Measurements from ENCODE around the gene NEUROD6.

The NEUROD6 gene

DNA sequence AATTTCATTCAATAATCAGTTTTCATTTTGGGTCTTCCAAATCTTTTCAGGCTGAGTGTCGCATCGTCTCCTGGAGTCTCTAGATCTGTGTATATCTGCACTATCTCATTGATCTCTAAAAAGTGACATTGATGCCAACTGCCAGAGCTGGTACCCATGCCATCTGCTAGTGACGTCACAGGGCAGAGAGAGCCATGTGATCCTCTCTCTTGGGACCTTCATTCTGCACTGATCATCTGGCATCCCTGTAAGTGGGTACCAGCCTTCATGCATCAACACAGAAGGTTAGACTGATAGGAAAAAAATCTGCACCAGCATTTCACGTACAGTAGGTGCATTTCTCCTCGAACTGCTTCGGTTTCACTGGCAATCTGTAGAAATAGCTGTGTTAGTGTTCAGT is at the start of gene NEUROD6:
Gene NEUROD6 (minus strand): TSS at position 124 of the 400 bp plus-strand sequence. CDS start 1,458 bp downstream, outside the sequence.
- DNase-seq, result no peak

DNA sequence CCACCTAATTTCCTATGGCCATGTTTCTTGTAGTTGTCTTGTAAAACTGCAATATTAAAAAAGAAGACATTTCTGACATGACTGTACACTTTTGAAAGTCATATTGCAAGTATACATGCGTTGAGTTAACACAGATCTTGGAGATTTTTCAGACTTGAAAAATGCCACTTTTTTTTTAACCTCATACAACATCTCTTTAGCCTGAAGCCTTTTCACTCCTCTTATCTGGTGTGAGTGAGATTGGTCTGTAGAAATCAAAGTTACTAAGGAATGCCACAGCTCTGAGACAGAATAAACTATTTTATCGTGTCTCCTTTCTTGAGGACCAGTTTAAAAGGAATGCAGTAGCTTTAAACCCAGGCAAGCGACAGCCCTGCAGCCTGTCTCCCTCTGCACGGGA is 43.9 kb upstream of the NEUROD6 start:
- no peak for DNase-seq

DNA sequence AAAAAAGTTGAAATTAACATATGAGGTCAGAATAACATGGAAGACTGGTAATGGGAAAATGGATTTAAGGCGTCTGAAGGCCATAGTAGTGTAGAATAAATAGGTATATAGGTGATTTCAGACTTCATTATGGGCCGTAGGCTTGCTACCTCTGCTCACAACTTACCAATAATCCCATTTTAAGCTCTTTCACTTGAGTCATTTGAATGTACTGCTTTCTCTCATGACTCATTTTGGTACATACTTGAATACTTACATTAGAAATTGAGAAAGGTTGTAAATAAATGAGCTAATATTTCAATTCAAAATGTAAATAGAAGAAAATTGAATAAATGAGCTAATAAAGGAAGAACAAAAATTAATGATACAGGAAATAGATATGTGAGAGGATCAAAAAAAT is 42.2 kb upstream of the NEUROD6 start:
- no peak for DNase-seq

DNA sequence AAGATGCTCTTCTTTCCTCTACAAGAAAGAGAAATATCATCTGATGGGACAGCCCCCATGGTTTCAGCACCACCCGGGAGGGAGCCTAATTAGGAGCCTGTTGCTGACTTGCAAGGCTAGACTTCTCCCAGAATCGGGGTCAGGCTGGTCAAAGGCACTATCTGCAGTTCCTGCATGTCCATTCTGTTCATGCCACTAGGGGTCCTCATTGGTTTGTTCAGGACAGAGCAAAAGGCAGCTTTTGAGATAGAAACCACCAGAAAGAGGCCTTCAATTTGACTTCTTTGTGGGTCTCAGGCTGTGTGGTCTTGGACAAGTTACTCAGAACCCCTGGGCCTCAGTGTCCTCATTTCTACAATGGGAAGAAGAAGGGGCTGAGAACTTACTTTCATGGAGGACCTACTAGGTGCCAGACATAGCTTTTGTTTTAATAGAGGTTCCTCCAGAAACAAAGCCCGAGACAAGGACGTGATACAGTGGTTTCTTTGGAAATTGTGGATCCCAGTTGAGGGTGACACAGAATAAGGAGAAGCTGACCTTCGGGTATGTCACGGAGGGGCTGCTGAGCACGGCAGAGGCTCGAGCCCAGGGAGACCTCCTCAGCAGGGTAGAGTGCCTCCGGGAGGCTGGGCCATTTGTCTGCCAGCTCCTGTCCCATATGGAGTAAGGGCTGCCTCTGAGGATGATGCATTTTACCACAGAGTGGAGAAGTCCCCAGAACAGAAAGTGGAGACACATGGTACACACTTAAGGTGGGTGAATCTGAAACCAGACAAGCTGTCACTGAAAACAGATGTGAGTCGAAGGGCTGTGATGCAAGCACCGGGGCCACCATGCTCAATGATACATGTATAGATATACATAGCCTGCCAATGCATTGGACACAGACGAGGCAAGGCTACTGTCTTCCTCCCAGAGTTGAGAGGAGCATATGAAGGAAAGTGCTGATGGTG is 33.1 kb upstream of the NEUROD6 start:
- peak; percentile 21 for DNase-seq

DNA sequence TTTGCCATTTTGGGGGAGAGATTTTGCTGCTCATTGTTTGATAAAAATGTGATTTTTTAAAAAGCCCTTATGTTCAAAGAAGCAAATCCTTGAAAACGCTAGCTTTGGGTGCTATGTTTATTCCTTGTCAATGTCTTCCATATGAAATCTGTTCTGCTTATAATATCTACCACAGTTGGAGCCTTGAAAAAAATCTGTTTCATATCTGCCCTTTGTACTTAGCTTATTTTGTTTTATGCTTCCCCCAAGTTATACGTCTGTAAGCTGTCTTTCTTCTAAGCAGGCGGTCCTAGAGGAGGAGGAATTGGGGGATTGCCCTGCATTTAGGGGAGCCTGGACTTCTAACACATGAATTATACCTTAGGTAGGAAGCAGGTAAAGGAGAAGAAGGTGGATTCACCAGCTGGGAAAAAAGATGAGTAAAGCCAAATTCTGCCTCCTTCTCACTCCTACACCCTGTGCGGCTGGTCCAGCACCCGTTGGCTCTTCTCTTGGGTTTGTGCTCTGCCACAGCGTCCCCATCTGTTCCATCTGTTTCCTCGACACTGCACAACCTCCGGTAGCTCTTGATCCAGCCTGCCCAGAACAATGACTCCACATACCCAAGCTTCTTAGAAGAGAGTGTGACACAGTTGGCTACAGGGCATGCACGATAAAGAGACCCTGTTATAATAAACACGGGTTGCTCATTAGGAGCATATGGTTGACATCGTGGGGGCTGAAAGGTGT is 31.9 kb upstream of the NEUROD6 start:
- no peak for DNase-seq

DNA sequence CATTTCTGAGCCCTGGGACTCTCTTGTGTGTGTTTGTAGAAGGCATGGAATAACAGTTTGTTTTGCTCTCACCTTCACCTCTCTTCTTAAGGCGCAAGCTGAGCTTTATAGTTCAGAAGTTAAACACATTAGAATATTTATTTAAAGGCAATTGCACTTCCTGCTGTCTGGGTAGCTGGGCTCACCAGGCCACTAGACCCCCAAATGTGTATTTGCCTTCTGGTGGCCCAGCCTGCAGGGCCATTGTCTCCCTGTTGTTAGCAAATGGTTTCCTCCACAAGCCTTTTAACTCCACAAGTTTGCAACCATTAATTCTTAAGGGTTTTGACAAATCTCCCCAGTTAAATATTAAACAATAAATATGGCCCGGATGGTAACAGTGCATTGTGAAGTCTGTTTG is 31.1 kb upstream of the NEUROD6 start:
- no peak for DNase-seq

DNA sequence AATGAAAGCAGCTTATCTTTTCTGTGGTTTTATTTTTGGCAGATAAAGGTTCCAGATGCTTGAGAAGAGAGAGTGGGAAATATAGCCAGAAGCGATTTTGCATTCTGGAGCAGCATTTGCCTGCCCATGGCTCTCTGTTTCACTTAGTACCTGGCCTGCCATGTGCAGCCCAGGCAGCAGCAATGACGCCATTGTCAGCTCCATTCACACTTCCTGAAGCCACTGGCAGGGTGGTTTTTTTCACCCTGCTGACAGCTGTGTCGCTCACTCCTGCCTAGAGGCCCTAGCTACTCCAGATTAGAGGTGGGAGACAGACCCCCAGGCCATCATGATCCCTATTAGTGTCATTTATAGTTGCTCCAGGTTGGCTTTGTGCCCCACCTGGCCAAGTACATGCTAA is 30.1 kb upstream of the NEUROD6 start:
- DNase-seq, result no peak

DNA sequence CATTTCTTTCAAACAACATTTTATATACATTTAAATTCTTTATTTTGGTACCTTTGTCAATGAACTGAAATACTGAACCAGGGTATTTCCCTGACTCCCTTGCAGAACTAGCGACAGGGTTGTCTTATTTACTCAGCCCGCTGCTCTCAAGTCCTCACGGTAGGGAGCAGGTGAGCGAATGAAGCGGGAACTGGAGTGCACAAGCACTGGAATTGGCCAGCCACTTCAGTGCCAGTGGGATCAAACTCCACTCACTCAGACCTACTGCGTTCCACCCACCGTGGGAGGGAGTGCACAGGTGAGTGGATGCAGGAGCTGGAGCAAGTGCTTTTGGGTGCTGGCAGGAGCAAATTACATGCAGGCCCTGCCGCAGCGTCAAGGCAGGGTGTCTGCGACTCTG is 28.1 kb upstream of the NEUROD6 start:
- no peak for DNase-seq

DNA sequence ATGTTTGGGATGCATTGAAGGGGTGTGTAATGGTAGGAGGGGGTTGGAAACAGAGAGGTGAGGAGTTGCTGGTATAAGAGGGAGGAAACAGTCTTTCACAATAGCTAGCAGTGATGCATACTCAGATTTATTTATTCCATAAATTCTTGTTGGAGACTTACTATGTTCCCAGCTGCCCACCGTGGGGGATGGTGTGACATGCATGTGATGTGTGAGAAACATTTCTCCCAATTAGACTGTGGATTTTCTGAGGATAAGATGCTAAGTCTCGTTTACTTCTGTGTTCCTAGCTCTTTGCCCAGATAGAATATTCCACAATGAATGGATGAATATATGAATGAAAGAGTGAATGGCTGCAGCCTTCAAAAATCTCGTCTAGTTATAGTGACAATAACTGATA is 23.0 kb upstream of the NEUROD6 start:
- DNase-seq, result no peak

DNA sequence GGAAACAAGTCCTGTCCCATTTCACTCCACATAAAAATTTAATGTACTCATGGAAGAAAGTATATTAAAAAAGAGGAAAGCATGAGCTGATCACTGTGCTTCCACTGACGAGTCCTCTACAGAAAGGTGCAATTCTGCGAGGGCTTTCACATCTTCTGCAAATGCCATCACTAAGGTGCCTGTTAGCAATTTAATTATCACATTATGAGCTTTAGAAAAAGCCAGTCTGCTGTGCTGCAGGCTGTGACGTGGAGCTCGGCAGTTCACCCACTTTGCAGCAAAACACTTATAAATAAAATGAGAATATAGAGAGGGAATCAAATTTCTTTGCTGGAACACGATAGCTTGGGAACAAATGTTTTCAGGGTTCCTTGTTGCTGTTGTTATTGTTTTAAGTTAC is 22.5 kb upstream of the NEUROD6 start:
- DNase-seq, result no peak

DNA sequence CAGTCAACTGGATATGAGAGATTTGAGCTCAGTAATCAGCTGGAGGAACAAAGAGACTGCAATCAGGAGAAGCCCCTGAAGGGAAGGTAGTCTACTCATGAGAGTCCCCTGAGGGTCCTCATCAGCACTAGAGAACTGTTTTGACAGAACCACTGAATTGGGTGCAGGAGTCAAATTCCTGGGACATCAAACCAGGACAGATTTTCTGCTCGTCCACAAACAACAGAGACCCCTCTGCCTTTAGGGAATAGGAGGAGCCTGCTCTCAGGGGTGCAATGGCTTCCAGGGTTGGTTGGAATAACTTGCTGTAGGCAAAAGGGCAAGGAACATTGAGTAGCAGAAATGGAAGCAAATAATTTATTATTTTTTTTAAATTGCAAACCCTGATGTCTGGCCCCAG is 21.9 kb upstream of the NEUROD6 start:
- no peak for DNase-seq

DNA sequence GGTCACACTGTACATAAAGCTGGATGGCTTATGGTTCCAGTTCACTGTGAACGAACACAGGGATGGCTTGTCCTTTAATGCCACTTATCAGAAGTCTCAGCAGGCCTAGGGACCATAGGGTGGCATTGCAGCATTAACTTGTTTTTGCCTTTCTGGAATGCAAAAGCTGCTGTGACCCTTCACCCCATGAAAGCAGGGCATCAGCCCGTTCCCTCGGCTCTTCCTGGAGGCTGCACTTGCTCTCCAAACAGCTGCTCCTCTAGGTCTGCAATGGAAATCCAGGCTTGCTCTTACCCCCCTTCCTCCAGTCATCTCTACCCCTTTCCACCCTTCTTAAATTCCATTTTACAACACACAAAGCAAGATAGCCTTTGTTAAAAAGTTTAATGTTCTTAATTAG is 17.9 kb upstream of the NEUROD6 start:
- no peak for DNase-seq

DNA sequence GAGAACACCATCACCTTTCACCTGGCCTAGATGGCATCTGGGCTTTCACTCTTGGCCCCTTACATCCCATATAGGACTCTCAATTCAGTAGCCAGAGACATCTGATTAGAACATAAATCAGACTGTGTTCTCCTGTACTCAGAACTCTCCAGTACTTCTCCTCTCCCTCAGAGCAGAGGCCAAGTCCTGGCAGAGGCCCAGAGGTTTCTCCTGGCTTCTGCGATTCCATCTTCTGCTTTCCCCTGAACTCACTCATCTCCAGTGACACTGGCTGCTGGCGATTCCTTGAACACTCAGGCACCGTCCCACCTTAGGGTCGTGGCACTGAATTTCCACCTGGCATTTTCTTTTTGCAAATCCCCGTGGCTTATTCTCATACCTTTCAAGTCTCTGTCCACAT is 4.9 kb upstream of the NEUROD6 start:
- DNase-seq, result no peak

DNA sequence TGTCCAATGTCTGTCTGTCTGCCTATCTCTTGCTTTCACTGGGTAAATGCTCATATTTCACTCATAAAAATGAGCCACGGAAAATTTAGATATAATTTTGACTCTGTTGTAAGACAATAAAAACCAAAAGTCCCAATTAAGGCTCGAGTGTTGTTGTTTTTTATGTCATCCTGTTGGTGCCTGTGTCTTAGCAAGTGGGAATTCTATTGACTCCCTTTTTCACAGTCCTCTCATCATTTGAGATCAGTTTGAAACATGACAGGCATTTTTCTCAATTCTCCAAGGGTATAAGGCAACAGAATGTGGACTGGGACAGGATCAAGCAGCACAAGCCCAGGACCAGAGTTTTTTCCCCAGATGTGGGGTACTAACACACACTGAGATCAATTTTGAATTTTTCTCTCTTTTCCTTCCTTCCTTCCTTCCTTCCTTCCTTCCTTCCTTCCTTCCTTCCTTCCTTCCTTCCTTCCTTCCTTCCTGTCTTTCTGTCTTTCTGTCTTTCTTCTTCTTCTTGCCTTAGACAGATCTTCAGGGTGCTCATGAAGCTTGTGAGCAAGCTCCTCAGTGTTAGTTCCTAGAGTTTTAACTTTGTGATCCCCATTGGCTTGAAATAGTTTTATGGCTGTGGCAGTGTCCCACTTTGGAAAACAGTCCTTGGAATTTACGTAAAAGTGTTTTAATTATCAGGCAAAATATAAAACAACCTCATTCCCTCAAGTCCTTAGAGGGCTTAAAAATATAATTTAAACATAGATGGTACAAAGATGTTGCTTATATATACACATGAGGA is 3.2 kb upstream of the NEUROD6 start:
- no peak for DNase-seq

DNA sequence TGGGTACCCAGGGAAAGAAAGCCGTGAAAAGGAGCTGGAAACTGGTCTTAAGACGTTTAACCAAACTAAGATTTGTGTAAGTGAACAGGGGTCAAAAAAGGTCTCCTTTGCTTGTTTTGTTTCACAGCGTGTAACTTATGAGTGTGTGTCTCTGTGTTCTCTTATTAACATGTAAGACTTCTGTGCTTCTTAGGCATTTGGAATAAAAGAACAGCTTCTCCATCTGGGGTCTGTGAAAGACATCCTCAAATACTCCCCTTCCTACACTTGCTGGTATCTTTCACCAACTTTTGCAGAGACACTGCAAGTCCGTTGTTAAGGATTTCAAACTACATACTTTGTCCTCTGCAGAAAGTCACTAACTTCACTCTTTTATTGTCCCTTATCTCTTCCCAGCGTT is 615 bp upstream of the NEUROD6 start:
- DNase-seq, result no peak

DNA sequence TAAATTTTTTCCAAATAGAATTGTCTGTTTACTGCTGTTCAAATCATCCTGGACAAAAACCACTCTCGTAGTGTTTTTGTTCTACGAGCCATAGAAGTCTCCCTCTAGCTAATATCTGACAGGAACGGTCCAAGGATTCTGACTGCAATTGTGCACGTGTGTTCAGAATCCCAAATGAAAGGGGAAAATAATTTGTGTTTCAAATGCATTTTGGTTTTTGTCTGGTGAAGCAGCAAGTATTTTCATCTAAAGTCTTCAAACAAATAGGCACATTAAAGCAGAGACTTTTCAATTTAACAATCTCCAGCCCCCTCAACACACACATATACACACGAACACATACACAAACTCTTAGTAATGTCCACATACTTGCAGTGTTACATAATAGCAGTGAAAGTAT is 475 bp downstream of the NEUROD6 start:
- DNase-seq, result no peak

DNA sequence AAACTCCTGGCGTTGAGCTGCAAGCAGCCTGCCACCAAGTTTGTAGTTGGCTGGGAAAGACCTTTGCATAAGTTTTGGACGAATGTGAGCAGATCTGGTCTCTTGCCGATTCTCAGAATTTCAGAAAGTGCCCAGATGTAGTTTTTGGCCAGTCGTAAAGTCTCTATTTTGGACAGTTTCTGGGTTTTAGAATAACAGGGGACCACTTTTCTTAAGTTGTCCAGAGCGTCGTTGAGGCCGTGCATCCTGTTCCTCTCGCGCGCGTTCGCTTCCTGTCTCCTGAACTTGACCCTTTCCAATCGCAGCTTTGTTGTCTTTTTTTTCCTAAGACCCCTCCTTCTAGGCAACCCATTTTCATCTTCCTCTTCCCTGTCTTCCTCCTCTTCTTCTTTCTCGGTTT is 1.8 kb downstream of the NEUROD6 start:
- DNase-seq, result no peak

DNA sequence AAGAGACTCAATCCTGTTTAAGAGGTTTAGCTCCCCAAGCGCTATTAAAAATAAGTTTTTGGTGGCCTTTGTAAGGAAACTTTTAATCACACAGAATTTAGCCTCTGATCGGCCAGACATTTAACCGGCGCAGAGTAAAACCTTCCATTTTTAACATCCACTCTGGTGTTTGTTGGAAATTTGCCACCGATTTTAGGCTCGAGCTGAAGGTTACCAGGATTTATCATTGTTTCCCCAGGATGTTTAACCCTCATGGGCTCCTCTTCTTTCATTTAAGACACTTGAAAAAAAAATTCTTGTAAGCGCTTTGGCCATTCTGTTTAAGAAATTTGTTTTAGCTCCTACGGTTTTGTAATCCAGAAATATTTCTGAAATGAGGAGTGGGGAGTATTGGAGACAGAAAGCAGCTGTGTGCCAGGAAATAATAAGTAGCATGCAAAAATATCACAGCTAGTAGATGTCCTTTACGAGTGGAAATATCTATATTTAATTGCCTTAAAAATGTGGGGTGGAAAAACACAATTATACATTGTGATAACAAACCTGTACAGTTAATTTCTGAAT is 3.4 kb downstream of the NEUROD6 start:
- no peak for DNase-seq

DNA sequence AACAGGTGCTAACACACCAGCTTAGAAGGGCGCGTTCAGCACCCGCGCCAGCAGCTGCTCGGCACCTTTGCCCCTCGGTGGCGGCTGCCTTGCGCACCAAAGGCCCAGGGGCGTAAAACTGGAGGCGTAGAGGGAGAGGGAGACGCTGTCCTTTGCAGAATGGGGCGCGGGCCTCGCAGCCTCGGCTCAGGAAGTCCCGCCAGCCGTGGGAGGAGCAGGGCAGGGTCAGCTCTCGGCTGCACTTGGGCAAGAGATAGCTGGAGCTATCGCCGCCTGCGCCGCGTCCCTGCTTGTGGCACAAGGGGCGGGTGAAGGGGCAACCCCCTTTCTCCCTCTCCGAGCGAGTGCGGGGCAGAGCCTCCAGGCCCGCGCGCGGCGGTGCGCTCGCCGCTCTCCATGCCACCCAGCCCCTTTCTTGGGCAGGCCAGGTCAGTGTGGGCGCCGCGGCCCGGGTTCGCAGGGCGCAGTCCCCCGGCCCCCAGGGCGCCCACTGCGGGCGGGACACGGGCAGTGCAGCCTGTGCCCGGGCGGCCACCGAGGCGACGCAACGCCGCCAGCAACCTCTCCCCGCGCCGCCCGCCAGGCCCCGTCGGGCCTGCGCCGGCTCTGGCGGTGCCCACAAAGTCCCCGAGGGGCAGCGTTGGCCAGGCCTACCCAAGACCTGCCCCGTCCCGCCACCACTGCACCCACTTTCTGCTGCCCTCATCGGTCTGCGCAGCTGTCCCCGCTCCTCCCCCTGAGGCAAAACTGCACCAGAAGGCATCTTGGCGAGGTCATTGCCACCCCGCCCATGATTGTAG is 4.1 kb downstream of the NEUROD6 start:
- no peak for DNase-seq

DNA sequence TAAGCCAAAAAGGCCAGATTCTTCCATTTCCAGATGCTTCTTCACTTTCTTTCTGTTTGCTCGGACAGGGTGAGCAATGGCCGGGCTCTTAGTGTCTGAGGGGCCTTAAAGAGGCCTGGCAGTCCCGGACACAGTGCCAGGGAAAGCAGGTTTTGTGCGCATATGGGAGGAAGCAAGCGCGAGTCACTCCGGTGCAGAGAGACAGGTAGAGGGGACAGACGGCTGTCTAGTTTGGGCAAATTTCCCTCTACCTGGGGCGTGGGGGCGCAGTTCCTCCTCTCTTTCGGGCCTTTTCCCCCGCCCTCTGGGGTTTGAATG is 4.7 kb downstream of the NEUROD6 start:
- no peak for DNase-seq

DNA sequence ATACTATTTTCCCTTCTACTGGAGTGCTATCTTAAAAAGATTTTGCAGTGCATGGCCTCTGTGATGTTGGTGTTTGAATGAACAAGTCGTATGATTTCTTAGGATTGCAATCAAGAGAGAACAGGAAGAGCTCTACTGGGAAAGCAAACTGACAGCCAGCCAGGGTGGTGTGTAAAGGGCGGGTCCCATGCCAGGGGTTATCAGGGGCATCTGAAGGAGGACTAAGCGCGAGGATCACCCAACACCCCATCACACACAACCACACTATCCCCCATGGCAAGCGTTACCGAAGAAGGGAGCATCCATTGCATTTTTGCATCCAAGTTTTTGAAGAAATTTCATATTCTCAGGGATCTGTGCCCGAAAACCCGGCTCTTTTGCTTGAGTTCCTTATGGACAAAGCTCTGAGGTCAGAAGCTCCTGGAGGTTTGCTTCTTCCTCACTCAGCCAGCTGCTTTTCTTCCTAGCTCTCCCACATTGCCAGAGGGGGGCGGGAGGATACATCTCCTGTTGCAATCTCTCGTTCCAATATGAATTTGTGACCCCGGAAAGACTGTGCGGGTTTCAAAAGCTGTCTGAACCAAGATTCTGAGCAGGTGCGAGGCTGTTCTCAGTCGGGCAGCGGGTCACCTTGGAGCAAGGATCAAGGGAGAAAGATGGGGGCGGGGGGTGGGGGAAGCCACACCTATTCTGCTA is 5.2 kb downstream of the NEUROD6 start:
- DNase-seq, result no peak

DNA sequence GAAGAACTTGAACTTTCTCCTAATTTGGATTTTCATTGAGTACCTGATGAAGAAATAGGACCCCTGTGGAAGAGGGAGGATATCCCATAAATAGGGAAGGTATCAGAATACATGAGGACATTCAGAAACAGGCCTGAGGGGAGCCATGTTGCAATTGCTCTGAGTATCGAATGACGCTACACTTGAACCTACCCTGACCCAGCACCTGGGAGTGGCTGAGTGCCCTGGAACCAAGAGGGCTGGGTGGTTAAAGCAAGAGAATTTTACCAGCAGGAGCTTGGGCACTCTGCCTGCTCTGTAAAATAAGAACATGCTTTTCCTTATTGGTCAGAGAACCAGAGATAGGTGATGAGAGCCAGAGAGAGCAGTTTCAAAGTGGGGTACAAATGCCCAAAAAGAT is 7.2 kb downstream of the NEUROD6 start:
- DNase-seq, result no peak
